Ammon's horn (tissue), 1 donor: ENCODE measurements around the gene SYK.
"Not testable (repeated sequence)": the region's sequence is repeated elsewhere in the genome, so short reads cannot be mapped to it uniquely, and the experiment has no call there.

Experiments
- DNase-seq: peaks from one replicate; pipeline ENCODE4 v3.0.0-alpha.2; 2016; ENCODE audit warnings: low spot score

Gene SYK

GRCh38 chr9:90880669-90881068 is 79.0 kb downstream of the SYK start:
- DNase-seq, result no peak

GRCh38 chr9:90881648-90882047 is 80.0 kb downstream of the SYK start:
- DNase-seq, result no peak

DNA sequence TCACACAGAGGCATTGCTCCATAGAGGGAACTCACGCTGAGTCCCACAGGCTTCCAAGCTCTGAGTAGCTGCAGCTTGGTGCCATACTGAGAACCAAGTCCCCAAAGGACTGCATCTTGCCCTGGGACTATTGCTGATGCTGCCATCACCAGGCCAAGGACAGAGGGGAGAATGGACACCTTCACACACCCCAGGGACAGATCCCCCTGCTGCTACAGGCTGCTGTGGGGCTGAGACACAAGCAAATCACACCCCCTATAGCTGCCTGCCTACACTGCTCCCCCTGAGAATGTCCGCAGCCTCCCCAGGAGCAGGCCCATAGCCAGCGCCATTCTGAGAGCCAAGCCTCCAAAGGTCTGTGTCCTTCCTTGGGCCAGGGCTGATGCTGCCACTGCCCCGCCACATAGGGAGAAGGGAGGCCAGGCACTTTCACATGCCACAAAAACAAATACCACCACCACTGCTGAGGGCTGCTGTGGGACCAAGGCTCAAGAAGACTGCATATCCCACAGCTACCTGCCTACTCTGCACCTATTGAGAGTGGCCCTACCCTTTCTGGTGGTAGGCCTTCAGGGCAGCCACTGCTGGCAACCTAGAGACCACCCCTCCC is 81.5 kb downstream of the SYK start:
- no peak for DNase-seq

GRCh38 chr9:90883661-90884060 is 82.0 kb downstream of the SYK start:
- no peak for DNase-seq

GRCh38 chr9:90884178-90884577 is 82.6 kb downstream of the SYK start:
- DNase-seq, result no peak

DNA sequence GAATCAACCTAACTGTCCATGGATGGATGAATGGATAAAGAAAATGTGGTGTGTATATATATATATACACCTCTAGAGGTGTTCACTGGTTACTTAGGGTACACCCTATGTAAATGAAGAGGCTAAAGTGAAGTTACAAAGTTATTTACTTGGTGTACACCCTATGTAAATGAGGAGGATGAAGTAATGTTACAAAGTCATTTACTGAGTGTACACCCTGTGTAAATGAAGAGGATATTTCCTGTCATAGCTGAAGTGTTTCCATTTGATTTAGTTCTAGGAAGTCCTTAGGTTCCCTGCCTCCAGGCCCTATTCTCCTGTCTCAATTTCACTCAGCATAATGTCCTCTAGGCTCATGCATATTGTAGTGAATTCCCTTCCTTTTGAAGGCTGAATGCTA is 85.2 kb downstream of the SYK start:
- not testable (repeated sequence) for DNase-seq

GRCh38 chr9:90888941-90889340 is 87.3 kb downstream of the SYK start:
- no peak for DNase-seq

DNA sequence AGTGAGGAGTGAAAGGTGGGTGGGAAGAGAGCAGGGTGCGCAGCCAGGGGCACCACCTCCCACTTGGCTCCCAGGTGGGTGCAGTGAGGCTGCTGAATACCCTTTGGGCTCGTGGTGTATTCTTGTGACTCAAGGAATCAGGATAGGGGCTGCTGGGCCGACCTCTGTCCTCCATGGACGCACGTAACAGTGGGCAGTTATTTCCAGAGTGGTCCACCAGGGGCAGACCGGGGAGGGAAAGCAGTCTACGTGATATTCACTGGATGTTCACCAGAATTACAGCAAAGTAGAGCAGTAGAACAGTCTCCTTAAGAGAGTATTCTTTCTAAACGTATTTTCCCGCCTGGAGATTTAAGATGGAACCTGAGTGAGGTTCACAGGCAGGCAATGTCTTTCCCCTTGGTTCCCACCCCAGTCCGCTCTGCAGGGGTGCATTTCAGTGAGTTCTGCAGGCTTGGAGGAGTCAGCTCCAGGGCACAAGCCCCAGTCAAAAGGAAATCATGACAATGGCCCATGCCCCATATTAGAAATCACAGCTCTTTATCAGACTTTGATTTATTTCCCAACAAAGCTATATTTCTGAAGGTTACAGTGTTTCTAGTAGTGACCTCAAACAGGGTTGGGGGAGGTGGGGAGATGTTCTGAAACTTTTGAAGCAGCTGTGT is 88.7 kb downstream of the SYK start:
- DNase-seq, result no peak

GRCh38 chr9:90891308-90892040 is 89.9 kb downstream of the SYK start:
- DNase-seq, result no peak

- DNase-seq, result no peak
Observed at GRCh38 chr9:90892918-90893317, 91.3 kb downstream of the SYK start.

DNA sequence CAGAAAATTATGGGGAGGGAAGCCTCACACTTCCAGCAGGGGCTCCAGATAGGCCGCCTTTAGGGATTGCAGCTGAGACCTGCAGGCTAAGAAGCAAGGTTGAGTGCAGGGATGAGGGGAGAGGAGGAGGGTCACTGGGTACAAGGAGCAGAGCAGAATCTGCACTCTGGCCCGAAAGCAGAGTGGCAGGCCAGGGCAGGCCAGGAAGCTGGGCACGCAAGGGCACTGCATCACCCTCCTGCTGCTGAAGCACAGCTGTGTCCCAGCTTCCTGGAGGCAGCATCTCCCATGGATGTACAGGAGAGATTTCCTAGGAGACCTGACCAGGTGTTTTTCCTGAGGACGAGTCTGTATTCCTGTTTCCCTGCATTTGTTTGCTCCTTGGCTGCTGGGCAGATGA is 92.1 kb downstream of the SYK start:
- DNase-seq, result no peak

- DNase-seq, result no peak
Observed at GRCh38 chr9:90894986-90895687, 93.5 kb downstream of the SYK start.

DNA sequence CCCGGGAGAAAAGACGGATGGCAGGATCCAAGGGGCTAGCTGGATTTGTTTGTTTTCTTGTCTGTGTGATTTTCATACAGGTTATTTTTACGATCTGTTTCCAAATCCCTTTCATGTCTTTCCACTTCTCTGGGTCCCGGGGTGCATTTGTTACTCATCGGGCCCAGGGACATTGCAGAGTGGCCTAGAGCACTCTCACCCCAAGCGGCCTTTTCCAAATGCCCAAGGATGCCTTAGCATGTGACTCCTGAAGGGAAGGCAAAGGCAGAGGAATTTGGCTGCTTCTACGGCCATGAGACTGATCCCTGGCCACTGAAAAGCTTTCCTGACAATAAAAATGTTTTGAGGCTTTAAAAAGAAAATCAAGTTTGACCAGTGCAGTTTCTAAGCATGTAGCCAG is 94.2 kb downstream of the SYK start:
- no peak for DNase-seq

GRCh38 chr9:90896231-90896630 is 94.6 kb downstream of the SYK start:
- no peak for DNase-seq

GRCh38 chr9:90898228-90898627 is 96.6 kb downstream of the SYK start:
- no peak for DNase-seq

GRCh38 chr9:90899287-90899686 is 97.7 kb downstream of the SYK start:
- DNase-seq, result no peak

DNA sequence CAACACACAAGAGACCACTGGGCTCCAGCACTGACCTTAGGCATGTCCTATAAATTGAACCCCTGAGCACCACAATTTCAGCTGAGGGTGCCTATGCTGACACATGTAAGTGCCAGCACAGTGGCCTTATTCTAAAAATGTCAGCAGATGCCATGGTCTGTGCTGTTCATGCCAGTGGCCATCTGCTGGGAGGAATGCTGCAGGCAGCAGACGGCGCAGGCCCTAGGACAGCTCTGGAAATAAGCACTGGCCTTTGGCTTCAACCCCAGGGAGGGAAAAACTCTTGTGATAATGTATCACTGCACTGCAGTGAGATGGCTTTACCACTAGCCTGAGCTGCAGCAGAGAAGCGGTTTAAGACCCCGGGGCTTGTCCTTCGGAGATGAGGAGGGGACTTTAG is 98.5 kb downstream of the SYK start:
- DNase-seq, result no peak

- DNase-seq, result no peak
Observed at GRCh38 chr9:90901933-90902332, 100.3 kb downstream of the SYK start.

DNA sequence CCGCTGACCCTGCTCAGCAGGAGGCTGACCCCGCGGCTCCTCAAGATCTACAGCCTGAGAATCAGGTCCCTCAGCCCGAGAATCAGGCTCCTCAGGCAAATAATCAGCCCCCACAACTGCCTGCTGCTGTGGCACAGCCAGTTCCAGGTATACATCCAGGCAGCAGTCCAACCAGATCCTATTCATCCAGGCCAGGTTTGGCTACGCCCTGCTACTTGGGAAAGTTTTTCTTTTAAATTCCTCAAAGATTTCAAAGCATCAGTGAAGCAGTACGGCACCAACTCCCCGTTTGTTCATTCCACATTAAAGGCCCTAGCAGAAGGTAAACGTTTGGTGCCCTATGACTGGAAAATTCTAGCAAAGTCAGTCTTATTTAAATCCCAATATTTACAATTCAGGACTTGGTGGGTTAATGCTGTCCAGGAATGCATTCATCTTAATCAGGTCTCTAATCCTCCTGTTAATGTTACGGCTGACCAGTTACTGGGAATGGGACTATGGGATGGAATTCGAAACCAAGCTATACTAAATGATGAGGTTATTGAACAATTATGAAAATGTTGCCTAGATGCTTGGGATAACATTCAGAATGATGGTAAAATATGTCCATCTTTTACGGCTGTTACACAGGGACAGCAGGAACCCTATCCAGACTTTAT is 102.3 kb downstream of the SYK start:
- DNase-seq, result no peak

GRCh38 chr9:90904706-90905478 is 103.3 kb downstream of the SYK start:
- DNase-seq, result no peak

DNA sequence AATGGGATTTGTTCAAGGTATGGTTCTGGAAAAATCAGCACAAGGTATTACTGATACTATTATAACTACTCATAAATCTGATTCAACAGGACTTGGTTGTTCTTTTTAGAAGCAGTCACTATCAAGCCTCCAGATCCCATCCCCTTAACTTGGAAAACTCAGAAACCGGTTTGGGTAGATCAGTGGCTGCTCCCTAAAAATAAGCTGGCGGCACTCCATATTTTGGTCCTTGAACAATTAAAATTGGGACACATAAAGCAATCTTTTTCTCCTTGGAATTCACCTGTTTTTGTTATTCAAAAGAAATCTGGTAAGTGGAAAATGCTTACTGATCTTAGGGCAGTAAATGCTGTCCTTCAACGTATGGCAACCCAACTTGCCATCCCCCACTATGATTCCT is 104.2 kb downstream of the SYK start:
- no peak for DNase-seq
